ENCODE measurements around the gene UAP1L1. TPM values are rescaled to one million over a fixed set of nuclear protein-coding genes. Genes with fewer than 3 reads are reported as not detected.
A peak's percentile ranks its signal among the peaks of the same experiment; 100 is the strongest.

The UAP1L1 gene
- total RNA-seq, 4 donors from 2014 or later = 4.9 to 15.7 (median 6.6) TPM

- H3K27me3 ChIP-seq = peaks cover 0 to 16% of the 10 kb centered on the region in 2 donors
- peak overlapping the region in 2 of 4 donors; percentile 55 to 63 for H3K4me3 ChIP-seq
- H3K4me1 ChIP-seq = peaks cover 5 to 41% (median 10%) of the 10 kb centered on the region in 4 donors
- H3K36me3 ChIP-seq = peaks cover 0 to 13% (median 0%) of the 10 kb centered on the region in 3 donors
- TF ChIP-seq POLR2A (IDR thresholded peaks at IDR 0.05) (no peak), CTCF (IDR thresholded peaks at IDR 0.05) (no peak)
- no peaks in the 10 kb centered on the region for H3K9me3 ChIP-seq
- DNase-seq = no peak
- H3K27ac ChIP-seq = peak overlapping the region in 3 of 4 donors; percentile 22 to 62 (median 50)
Observed at GRCh38 chr9:137044037-137044436, 33.3 kb upstream of the UAP1L1 start.

- peaks cover 0 to 7% (median 0%) of the 10 kb centered on the region in 3 donors for H3K36me3 ChIP-seq
- H3K4me1 ChIP-seq = peaks cover 5 to 42% (median 10%) of the 10 kb centered on the region in 4 donors
- no peaks in the 10 kb centered on the region for H3K9me3 ChIP-seq
- peak overlapping the region in 3 of 4 donors; percentile 20 to 63 (median 55) for H3K4me3 ChIP-seq
- peaks cover 0 to 22% of the 10 kb centered on the region in 2 donors for H3K27me3 ChIP-seq
- peak in 1 of 3 donors; percentile 67 for DNase-seq
- TF ChIP-seq POLR2A (IDR thresholded peaks at IDR 0.05) (peak in 1 of 2 donors; percentile 20), CTCF (IDR thresholded peaks at IDR 0.05) (no peak)
- H3K27ac ChIP-seq = peak overlapping the region in 3 of 4 donors; percentile 22 to 62 (median 50)
Observed at GRCh38 chr9:137044502-137045177, 32.7 kb upstream of the UAP1L1 start.

DNA sequence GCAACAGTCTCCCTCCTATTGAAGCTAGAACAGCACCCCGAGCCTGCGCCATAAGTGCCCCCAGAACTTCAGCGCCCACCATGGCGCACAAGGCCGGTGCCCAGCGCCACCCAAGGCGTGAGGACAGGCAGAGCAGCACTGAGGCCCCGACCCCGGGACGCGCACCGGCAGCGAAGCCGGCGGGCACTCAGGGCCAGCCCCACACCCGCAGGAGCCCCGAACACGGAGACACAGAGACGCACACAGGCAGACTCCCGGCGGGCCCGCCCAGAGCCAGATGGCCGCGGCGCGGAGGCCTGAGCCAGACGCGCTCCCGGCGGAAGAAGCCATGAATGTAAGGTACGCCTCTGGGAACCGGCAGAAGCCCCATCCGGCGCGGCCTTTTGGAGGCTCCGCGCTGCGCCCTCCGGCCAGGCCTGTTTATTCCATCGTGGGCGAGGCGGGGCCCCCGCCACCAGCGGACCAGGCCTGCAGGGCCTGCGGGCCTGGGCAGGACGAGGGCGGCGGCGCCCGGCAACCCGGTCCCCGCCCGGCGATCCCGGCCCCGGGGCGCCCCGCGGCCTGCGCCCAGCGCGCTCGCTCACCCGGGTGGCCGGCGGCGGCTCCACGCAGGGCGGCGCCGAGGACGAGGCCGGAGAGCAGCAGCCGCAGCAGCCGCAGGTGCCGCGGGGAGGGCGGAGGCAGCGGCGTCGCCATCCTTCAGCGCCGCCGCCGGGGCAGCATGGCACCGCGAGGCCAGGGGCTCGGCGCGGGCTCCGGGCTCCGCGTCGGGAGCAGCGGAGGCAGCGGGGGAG lies 31.8 kb upstream of the UAP1L1 start:
- Histone ChIP-seq H3K4me3 (peak overlapping the region; percentile 28 to 63 (median 48)), H3K9me3 (no peaks in the 10 kb centered on the region), H3K36me3 (no peaks in the 10 kb centered on the region), H3K4me1 (peaks cover 5 to 42% (median 10%) of the 10 kb centered on the region in 4 donors), H3K27me3 (peaks cover 0 to 23% of the 10 kb centered on the region in 2 donors), H3K27ac (peak overlapping the region in 3 of 4 donors; percentile 46 to 62 (median 57))
- DNase-seq = no peak
- TF ChIP-seq CTCF (IDR thresholded peaks at IDR 0.05) (no peak), POLR2A (IDR thresholded peaks at IDR 0.05) (no peak)

GRCh38 chr9:137046088-137046787 lies 31.1 kb upstream of the UAP1L1 start, which contains the start of gene NPDC1:
NPDC1 (minus strand) TSS chr9:137046177; CDS start chr9:137045989, 188 bp downstream.
- Histone ChIP-seq H3K27ac (peak within 1 kb of the TSS in 3 of 4 donors; percentile 46 to 62 (median 57)), H3K36me3 (no peaks in the 10 kb centered on the region), H3K4me1 (peaks cover 5 to 42% (median 10%) of the 10 kb centered on the region in 4 donors), H3K27me3 (peaks cover 0 to 23% of the 10 kb centered on the region in 2 donors), H3K9me3 (no peaks in the 10 kb centered on the region), H3K4me3 (peak within 1 kb of the TSS; percentile 28 to 63 (median 48))
- DNase-seq = peak; percentile 73 to 92 (median 89)
- TF ChIP-seq CTCF (IDR thresholded peaks at IDR 0.05) = peak; percentile 62 to 88 (median 82)
- no peak for TF ChIP-seq POLR2A (IDR thresholded peaks at IDR 0.05)
